ENCODE results near the gene DESI2. TPM values are rescaled to one million over a fixed set of nuclear protein-coding genes. Genes with fewer than 3 reads are reported as not detected.

The DESI2 gene
- total and polyA plus RNA-seq, 2 experiments from 2014 or later = 43.9 to 65.9 TPM

DNA sequence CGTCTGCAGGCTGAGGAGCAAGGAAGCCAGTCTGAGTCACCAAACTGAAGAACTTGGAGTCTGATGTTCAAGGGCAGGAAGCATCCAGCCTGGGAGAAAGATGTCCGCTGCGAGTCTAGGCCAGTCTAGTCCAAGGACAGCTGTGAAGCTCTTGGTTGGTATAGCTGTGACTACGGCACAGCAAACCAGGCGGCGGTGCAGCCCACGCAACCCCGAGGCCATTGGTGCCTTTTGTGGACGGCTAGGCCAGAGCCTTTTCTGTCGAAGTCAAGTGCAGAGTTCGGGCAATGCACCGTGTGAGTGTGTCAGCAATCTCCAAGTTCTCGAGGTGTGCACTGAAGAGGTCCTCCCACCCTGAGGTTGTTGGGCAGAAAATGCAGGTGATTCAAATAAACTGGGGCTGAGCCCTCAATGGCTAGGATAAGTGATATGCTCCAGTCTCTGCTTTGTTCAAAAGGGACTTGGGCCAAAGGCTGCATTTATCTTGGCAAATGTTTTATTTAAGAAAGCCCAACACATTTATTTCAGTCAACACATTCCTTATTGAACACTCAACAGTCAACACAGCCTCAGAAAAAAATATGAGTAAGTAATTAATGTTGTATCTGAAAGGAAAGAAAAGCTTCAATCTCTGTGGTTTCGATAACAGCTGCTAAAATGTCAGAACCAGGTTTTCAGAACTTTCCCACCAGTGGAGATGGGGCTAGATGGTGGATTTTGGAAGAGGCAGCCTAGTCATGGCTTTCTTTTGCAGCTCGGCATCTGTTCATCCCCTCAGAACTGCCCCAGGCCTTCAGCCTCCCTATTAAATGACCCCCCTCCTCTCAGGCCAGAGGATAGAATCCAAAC is 104.4 kb downstream of the DESI2 start:
- no peaks in the 10 kb centered on the region for H3K9me2 ChIP-seq (ENCODE audit: insufficient read depth)
- peaks cover 21% of the 10 kb centered on the region; the same call in 1 of the 2 replicates for H3K27me3 ChIP-seq (replicated peaks; ENCODE audit: insufficient read depth)
- H3K79me2 ChIP-seq (ENCODE audit: insufficient read depth) = no peaks in the 10 kb centered on the region
- H2AFZ ChIP-seq = no peak overlapping the region
- no peaks in the 10 kb centered on the region for H3K9me3 ChIP-seq (ENCODE audit: low read depth)
- H4K20me1 ChIP-seq (ENCODE audit: insufficient read depth) = no peaks in the 10 kb centered on the region
- H3K27ac ChIP-seq = no peak overlapping the region
- H3K4me3 ChIP-seq = no peak overlapping the region
- no peak for TF ChIP-seq EZH2 (IDR thresholded peaks at IDR 0.05; ENCODE audit: insufficient read depth, poor library complexity, severe bottlenecking)
- 0 out of 2 replicates have a peak, but pooled peaks have one; percentile 61 for TF ChIP-seq EZH2phosphoT487 (IDR thresholded peaks at IDR 0.05; ENCODE audit: insufficient read depth, low read depth)
- 74 to 77% methylated on average over 15 of the region's 15 CpGs for WGBS, 2 experiments (ENCODE audit: low coverage in 1 of 2, low lambda C conversion rate in 2 of 2, missing lambda C conversion rate in 2 of 2)
- H3K36me3 ChIP-seq (ENCODE audit: low read depth) = no peaks in the 10 kb centered on the region
- peak; percentile 69 for DNase-seq
- in situ Hi-C loops (cut with MboI) = no loop called here
- peaks cover 6% of the 10 kb centered on the region; the same call in 1 of the 2 replicates for H3K4me1 ChIP-seq (ENCODE audit: insufficient read depth)
- no peaks in the 10 kb centered on the region for H3F3A ChIP-seq (ENCODE audit: insufficient read depth)
- no peak overlapping the region for H3K9ac ChIP-seq
- peak overlapping the region; percentile 39 for H3K4me2 ChIP-seq (ENCODE audit: unreplicated experiment)

Small RNA genes lying within 50 kb of the gene (small RNA-seq; reads per million reads assigned to genes)
- gene AL451007.1 (ENCODE audit: low read depth, low replicate concordance) = not detected

Other genes starting within 250 kb of the DESI2 start
- 48.7 and 55.0 TPM in 2 replicates for gene ADSS2, start 201.2 kb upstream of the DESI2 start, total RNA-seq (2014; rRNA removed; shearing (Covaris generic))
- gene ADSS2, start 201.2 kb upstream of the DESI2 start, polyA plus RNA-seq (2016; fragmentation: Nextera tagmentation; extraction: Ambion mirVana) = 38.8 and 41.5 TPM in 2 replicates
- 1.0 and 1.2 TPM in 2 replicates for gene CATSPERE, start 191.9 kb upstream of the DESI2 start, total RNA-seq (2014; rRNA removed; shearing (Covaris generic))
- gene CATSPERE, start 191.9 kb upstream of the DESI2 start, polyA plus RNA-seq (2016; fragmentation: Nextera tagmentation; extraction: Ambion mirVana) = 0.30 and 0.85 TPM in 2 replicates
- gene COX20, start 182.5 kb downstream of the DESI2 start, total RNA-seq (2014; rRNA removed; shearing (Covaris generic)) = 21.5 and 21.9 TPM in 2 replicates
- gene COX20, start 182.5 kb downstream of the DESI2 start, polyA plus RNA-seq (2016; fragmentation: Nextera tagmentation; extraction: Ambion mirVana) = 86.5 and 88.0 TPM in 2 replicates
- gene HNRNPU, start 211.4 kb downstream of the DESI2 start, total RNA-seq (2014; rRNA removed; shearing (Covaris generic)) = 226 and 227 TPM in 2 replicates
- 166 and 173 TPM in 2 replicates for gene HNRNPU, start 211.4 kb downstream of the DESI2 start, polyA plus RNA-seq (2016; fragmentation: Nextera tagmentation; extraction: Ambion mirVana)